CD4-positive, alpha-beta T cell treated with Interleukin-4 for 4 hours (primary cell): ENCODE results near the gene PYGM.
"Not testable (repeated sequence)": the region's sequence is repeated elsewhere in the genome, so short reads cannot be mapped to it uniquely, and the experiment has no call there.

Source experiments
- DNase-seq: peaks from one replicate; pipeline ENCODE4 v3.0.0-alpha.2; 2020

The PYGM gene

DNA sequence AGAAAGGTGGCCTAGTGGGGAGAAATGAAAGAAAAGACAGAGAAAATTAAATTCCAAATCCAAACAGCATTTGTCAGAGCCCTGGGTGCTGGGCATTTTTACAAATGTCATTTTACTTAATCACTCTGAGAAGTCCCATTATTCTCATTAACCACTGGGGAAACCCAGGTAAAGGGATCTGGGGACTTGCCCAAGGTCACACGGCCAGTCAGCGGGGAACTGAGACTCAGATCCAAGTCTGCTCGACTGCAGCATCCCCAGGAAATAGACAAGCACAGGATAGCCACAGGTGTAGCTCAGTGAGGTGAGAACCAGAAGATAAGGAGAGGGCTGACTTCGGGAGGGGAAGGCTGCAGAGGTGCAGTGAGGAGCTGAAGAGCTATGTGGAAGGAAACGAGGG, 44.7 kb downstream of the PYGM start:
- no peak for DNase-seq

DNA sequence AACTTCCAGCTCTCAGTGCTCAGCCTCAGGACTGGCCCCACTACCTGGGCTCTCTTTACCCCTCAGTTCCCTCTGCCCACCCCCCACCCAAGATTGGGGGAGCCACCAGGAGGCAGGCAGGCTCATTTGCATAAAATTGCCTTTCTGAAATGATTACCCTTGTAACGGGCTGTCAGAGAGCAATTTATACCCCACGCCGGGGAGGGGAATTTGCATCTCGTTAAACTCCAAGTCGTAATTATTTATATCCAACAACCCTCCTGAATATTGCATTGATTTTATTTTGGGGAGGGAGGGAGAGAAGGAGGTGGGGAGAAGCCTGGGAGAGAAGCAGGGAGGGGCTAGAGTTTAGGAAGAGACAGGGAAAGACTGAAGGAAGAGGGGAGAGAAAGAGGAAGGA, 45.1 kb downstream of the PYGM start:
- no peak for DNase-seq

DNA sequence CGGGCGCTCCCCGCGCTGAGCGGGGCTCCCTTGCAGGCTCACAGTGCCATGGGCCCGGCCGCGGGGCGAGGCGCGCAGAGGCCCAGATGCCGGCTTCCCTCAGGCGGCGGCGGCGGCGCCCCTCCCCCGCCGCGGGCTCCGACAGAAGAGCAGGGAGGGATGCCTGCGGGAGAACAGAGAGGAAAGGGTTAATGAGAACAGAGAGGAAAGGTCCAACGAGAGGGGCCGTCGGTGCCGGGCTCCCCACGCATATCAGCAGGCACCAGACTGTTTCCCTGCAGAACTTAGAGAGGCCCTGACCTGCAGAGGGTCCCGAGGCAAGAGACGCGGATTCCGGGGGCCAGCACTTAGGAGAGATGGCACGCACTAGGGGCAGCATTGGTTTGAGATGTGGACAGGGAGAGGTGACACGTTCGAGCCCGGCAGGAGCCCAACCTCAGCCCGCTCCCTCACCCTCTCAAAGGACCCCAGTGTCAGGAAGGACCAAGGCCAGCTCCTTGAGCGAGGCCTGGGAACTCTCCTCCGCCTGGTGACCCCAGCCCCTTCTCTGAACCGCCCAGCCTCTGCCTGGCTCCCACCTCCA, 45.9 kb downstream of the PYGM start:
- no peak for DNase-seq

DNA sequence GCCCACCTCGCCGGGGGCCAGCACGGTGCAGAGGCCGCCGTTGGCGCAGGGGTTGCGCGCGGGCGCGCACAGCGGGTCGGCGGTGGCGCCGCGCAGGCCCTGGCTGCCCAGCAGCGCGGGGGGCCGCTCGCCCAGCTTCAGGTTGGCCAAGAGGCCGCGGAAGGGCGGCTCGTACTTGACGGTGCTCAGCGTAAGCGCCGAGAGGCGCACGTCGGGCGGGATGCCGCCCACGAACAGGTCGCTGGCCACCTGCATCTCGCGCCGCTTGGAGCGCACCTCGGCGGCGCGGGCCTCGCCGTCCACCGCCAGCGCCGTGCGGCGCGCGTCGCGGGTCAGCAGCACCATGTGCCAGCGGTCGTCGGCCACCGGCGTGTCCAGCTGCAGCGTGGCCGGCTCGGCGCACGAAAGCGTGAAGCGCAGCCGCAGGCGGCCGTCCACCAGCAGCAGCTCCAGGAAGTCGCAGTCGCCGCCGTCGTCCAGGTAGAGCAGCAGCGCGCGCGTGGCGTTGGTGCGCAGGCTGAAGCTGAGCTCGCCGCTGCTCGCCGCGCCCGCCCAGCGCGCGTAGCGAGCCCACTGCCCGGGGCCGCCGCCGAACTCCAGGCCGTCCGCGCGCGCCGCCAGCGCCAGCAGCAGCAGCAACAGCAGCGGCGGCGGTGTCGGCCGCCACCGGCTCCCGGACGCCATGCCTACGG, 46.6 kb downstream of the PYGM start:
- no peak for DNase-seq

DNA sequence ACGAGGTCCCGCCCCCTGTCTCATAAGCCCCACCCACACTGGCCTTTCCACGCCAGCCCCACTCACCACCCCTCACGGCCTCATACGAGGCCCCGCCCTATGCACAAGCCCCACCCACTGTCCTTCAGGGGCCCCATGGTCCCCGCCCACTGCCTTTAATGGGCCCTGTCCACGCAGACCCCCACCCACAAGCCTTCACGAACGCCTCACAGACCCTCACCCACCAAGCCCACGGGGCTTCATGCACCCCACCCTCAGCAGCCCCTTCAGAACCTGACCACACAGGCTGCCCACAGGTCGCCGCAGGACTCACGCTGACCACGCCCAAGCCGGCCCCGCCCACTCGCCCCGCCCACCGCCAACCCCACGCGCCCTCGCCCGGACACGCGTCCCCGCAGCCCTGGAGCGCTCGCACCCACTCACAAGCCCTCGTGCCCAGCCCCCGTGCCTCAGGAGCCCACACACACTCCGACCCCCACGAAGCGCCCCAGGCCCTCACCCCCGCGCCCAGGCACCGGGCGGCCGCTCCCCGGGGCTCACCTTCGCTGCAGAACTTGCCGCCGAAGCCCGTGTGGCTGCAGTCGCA, 47.3 kb downstream of the PYGM start:
- DNase-seq, result no peak

DNA sequence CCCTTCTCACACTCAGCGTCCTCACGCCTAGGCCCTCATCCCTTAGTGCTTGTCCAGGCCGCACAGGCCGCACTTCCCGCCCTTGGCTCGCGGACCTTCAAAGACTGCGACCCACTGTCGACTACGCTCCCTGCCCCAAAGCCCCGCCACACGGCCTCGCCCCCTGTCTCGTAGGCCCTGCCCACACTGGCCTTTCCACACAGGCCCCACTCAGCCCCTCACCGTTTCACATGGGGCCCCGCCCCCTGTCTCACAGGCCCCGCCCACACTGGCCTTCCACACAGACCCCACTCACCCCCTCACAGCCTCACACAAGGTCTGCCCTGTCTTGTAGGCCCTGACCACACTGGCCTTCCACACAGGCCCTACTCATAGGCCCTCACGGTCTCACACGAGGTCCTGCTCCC, 47.8 kb downstream of the PYGM start:
- no peak for DNase-seq

DNA sequence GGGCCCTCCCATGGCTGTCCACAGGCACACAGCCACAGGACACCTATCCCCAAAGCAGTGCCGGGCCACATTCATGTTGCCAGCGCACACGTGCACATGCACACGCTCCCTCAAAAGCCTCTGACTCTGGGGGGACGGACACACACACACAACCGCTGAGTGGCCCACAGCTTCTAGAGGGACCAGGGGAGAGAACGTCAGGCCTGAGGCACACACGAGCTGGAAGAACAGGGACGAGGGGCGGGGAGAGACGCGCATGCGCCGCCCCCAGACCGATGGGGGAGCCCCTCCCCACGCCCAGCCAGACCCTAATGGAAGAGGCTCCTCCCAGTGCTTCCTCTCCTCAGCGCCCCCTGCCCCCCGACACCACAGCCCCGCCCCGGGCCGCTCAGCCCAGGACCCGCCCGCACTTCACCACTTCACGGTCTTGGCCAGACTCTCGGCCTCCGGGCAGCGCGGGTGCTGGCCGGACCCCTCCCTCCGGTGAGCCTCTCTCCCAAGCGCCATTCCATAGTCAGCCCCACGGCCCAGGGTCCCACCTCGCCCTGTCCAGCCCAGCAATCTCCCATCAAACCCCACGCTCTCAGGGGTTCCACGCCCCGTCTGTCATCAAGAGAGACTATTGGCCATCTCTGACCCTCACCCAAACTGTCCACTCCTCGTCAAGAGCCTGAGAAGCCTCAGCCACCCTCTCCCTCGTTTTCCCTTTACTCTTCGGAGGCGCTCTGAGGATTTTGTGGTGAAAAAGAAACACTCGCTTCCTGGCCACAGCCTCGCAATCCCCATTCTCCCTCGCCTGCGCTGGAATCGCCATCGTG, 48.4 kb downstream of the PYGM start:
- no peak for DNase-seq

DNA sequence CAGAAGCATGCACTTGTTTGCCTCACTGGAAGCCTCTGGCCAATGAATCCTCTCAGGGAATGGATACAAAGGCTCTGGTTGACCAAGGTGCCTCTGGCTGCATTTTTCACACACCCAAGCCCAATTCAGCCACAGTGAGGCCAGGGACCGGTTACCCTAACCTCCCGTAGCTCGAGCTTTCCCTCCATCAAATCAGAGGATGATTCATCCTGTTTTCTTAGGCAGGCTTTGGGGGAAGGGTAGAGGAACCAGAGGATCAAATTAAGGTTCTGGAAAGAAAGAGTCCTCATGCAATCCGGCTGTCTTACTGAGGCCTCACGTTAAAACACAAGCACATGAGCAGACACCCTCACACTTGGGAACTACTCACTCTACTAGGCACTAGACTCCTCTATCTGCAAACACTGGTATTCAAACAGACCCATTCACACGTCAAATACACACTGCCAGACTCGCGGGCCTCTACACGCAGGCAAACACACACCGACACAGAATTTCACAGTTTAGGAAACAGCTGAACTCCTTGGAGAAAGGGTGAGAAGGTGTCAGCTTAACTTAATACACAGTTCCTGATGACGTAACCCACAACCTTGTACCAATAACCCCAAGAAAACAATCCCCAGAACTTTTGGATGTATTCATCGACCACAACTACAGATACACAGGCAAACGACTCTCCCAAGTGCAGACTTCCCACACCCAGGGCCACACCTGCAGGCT, 49.2 kb downstream of the PYGM start:
- DNase-seq, result no peak

DNA sequence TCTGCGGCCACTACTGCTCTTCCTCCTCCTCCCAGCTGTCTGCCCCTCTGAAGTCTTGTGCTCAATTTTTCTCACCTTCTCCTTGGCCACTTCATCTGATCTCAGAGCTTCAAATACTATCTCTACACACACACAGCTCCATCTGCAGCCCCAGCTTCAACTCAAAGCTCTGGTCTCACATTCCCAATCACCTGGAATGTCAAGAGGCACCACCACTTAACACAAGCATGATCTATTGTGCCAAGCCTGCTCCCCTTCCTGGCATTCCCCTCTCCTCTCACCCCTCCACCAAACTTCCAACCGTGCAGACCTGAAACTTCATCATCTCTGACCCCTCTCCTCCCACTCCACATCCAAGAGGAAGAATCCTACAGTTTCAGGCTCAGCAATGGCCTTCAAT, 54.3 kb downstream of the PYGM start:
- DNase-seq, result no peak

DNA sequence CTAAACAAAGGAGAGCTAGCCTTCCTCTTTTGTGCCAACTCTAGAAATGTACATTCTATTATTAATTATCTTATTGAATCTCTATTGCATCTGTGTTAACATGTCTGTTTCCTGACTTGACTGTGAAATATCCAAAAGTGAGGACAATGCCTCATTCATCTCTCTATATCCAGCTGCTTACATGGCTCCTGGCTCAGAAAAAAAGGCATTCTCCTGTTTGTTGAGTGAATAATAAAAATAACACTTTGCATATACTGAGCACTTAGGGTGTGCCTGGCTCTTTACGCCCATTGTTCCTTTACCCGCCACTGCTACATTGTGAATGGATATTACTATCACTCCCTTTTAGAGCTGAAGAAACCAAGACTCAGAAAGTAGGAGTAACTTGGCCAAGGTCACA, 56.7 kb downstream of the PYGM start:
- DNase-seq, result no peak

DNA sequence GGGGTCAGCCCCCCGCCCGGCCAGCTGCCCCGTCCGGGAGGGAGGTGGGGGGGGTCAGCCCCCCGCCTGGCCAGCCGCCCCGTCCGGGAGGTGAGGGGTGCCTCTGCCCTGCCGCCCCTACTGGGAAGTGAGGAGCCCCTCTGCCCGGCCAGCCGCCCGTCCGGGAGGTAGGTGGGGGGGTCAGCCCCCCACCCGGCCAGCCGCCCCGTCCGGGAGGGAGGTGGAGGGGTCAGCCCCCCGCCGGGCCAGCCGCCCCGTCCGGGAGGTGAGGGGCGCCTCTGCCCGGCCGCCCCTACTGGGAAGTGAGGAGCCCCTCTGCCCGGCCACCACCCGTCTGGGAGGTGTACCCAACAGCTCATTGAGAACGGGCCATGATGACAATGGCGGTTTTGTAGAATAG, 57.8 kb downstream of the PYGM start:
- DNase-seq, result not testable (repeated sequence)

DNA sequence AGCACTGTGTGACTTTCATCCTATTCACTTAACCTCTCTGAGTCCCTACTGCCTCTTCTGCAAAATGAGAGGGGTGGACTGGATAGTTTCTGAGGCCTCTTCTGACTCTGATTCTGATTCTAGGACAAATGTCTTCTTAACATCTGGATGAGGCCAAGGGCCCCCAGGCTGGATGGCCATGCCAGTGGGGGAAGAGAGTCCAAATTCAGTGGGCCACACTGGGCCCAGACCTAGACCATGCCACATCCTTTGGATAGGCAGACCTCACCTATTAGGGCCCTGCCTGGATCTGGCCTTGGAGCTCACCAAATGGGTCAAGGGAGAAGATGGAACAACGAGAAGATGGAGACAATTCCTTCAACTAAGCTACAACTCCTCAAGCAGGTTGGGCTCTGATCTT, 61.3 kb downstream of the PYGM start:
- no peak for DNase-seq

DNA sequence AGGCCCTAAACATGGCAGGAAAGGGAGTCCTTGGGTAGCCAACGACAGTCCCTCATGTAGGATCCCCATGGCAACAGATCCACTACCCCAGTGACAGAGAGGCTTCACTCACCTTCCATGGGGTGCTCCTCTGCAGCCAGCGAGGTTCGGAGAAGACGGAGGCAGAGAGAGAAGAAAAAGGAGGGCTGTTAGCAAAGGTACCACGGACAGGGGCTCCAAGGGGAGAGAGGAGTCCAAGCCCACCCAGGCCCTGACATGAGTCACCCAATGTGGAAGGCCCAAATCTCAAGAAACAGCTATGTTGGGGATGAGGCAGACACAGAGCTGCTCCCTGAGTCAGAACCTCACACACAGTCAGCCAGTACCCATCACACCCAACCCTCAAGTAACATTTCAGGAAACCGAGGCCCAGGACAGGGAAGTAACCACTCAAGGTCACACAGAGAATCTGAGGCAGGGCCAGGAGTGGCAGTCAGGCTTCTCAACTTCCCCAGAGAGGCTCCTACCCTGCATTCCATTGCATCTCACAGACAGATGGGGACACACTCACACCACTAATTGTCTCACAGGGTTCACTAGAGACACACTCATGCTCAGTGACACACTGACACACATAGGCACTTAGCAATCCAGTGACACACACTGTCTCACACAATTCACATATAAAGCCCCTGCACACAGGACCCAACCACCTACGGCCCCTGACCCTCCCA, 62.0 kb downstream of the PYGM start:
- no peak for DNase-seq
